Mesendoderm (in vitro differentiated cells): Measurements from ENCODE around the gene LRRC27.

ENCODE experiments used
- DNase-seq: peaks from one replicate; pipeline ENCODE4 v3.0.0; 2013
- H2AK5ac ChIP-seq: 2 replicates; pipeline ENCODE4 v1.6.1; 2013; ENCODE audit warnings: low read length, inconsistent platforms
- H2BK120ac ChIP-seq: 2 replicates; pipeline ENCODE4 v1.6.1; 2013; ENCODE audit warnings: low read depth, mild to moderate bottlenecking, low read length, moderate library complexity, mixed read lengths
- H2BK15ac ChIP-seq: replicated peaks from 2 replicates; pipeline ENCODE4 v1.6.1; 2013; ENCODE audit warnings: low read depth, mild to moderate bottlenecking, moderate library complexity
- H2BK5ac ChIP-seq: 2 replicates; pipeline ENCODE4 v1.6.1; 2013; ENCODE audit warnings: low read length, inconsistent platforms
- H3K18ac ChIP-seq: 2 replicates; pipeline ENCODE4 v1.6.1; 2013; ENCODE audit warnings: mild to moderate bottlenecking, low read length, mixed read lengths
- H3K23ac ChIP-seq: one replicate; pipeline ENCODE4 v1.6.1; 2013; ENCODE audit warnings: low read length
- H3K27ac ChIP-seq: 2 replicates; pipeline ENCODE4 v1.5.1; 2013; ENCODE audit warnings: low read depth, mild to moderate bottlenecking, inconsistent platforms, low read length, moderate library complexity
- H3K27me3 ChIP-seq: 2 replicates; pipeline ENCODE4 v1.6.1; 2013; ENCODE audit warnings: low read length, control low read depth, mild to moderate bottlenecking, inconsistent platforms; ENCODE audit not compliant: insufficient read depth, poor library complexity
- H3K36me3 ChIP-seq: 2 replicates; pipeline ENCODE4 v1.6.1; 2013; ENCODE audit warnings: low read length, inconsistent platforms; ENCODE audit not compliant: control insufficient read depth, insufficient read depth
- H3K4ac ChIP-seq: one replicate; pipeline ENCODE4 v1.6.1; 2013; ENCODE audit warnings: low read depth, mild to moderate bottlenecking, low read length, moderate library complexity
- H3K4me1 ChIP-seq: 2 replicates; pipeline ENCODE4 v1.6.1; 2013; ENCODE audit warnings: low read depth, low read length, inconsistent platforms; ENCODE audit not compliant: control insufficient read depth
- H3K4me2 ChIP-seq: 2 replicates; pipeline ENCODE4 v1.6.1; 2013; ENCODE audit warnings: low read length
- H3K4me3 ChIP-seq: 2 replicates; pipeline ENCODE4 v1.5.1; 2013; ENCODE audit warnings: mild to moderate bottlenecking, low read length
- H3K56ac ChIP-seq: one replicate; pipeline ENCODE4 v1.6.1; 2013; ENCODE audit warnings: low read length
- H3K79me1 ChIP-seq: 2 replicates; pipeline ENCODE4 v1.6.1; 2013; ENCODE audit warnings: low read length, inconsistent platforms
- H3K79me2 ChIP-seq: 2 replicates; pipeline ENCODE4 v1.6.1; 2013; ENCODE audit warnings: mild to moderate bottlenecking, low read length; ENCODE audit not compliant: control insufficient read depth, insufficient read depth
- H3K9ac ChIP-seq: 2 replicates; pipeline ENCODE4 v1.6.1; 2013; ENCODE audit warnings: low read length, inconsistent platforms
- H4K5ac ChIP-seq: one replicate; pipeline ENCODE4 v1.6.1; 2013; ENCODE audit warnings: low read length
- H4K8ac ChIP-seq: one replicate; pipeline ENCODE4 v1.6.1; 2013; ENCODE audit warnings: low read depth, mild to moderate bottlenecking, control low read depth, low read length, moderate library complexity
- WGBS: extraction: QIAGEN DNeasy Blood & Tissue Kit; methylation state at CpG from one replicate; pipeline ENCODE4 v1.1.7; 2013; ENCODE audit warnings: low lambda C conversion rate, missing lambda C conversion rate; ENCODE audit not compliant: insufficient coverage; ENCODE audit errors: extremely low coverage; 5-methylcytosine and 5-hydroxymethylcytosine counted together

The LRRC27 gene

GRCh38 chr10:132354356-132355094 lies 22.5 kb downstream of the LRRC27 start:
- Histone ChIP-seq H3K9ac (no peak overlapping the region), H2AK5ac (no peak overlapping the region), H3K4me1 (no peaks in the 10 kb centered on the region), H2BK15ac (no peak overlapping the region), H3K18ac (no peak overlapping the region), H3K79me1 (no peaks in the 10 kb centered on the region), H3K4me3 (no peak overlapping the region), H3K4me2 (no peak overlapping the region), H2BK120ac (no peak overlapping the region), H2BK5ac (no peak overlapping the region), H3K4ac (no peak overlapping the region), H4K8ac (no peak overlapping the region), H3K23ac (no peak overlapping the region), H3K27ac (no peak overlapping the region), H3K27me3 (no peaks in the 10 kb centered on the region), H4K5ac (no peak overlapping the region), H3K56ac (no peak overlapping the region), H3K79me2 (no peaks in the 10 kb centered on the region), H3K36me3 (no peaks in the 10 kb centered on the region)
- no CpG with 5 or more reads among the region's 32 CpGs for WGBS
- DNase-seq = no peak

- no CpG with 5 or more reads among the region's 17 CpGs for WGBS
- Histone ChIP-seq H3K79me2 (no peaks in the 10 kb centered on the region), H3K4me2 (no peak overlapping the region)
Observed at GRCh38 chr10:132355297-132355696, 23.3 kb downstream of the LRRC27 start.

GRCh38 chr10:132355754-132356153 lies 23.8 kb downstream of the LRRC27 start:
- DNase-seq = no peak
- Histone ChIP-seq H2BK5ac (no peak overlapping the region), H3K9ac (no peak overlapping the region), H3K4me3 (no peak overlapping the region), H4K5ac (no peak overlapping the region), H3K36me3 (no peaks in the 10 kb centered on the region), H3K79me1 (no peaks in the 10 kb centered on the region), H3K4me2 (no peak overlapping the region), H2AK5ac (no peak overlapping the region), H3K18ac (no peak overlapping the region), H2BK120ac (no peak overlapping the region), H3K79me2 (no peaks in the 10 kb centered on the region), H3K27me3 (no peaks in the 10 kb centered on the region), H2BK15ac (no peak overlapping the region), H3K4me1 (no peaks in the 10 kb centered on the region), H3K27ac (no peak overlapping the region), H3K4ac (no peak overlapping the region), H3K56ac (no peak overlapping the region), H3K23ac (no peak overlapping the region), H4K8ac (no peak overlapping the region)
- no CpG with 5 or more reads among the region's 13 CpGs for WGBS

More at GRCh38 chr10:132355297-132355696, 23.3 kb downstream of the LRRC27 start:
- no peak overlapping the region for H3K56ac ChIP-seq
- H3K18ac ChIP-seq = no peak overlapping the region
- no peak overlapping the region for H3K4ac ChIP-seq
- H4K5ac ChIP-seq = no peak overlapping the region
- H3K4me3 ChIP-seq = no peak overlapping the region
- no peak overlapping the region for H2BK120ac ChIP-seq
- no peak for DNase-seq
- no peaks in the 10 kb centered on the region for H3K4me1 ChIP-seq
- no peaks in the 10 kb centered on the region for H3K36me3 ChIP-seq
- H2BK15ac ChIP-seq = no peak overlapping the region
- H4K8ac ChIP-seq = no peak overlapping the region
- no peaks in the 10 kb centered on the region for H3K27me3 ChIP-seq
- no peak overlapping the region for H3K9ac ChIP-seq
- no peaks in the 10 kb centered on the region for H3K79me1 ChIP-seq
- H2BK5ac ChIP-seq = no peak overlapping the region
- H3K27ac ChIP-seq = no peak overlapping the region
- no peak overlapping the region for H3K23ac ChIP-seq
- no peak overlapping the region for H2AK5ac ChIP-seq

GRCh38 chr10:132356621-132357195 lies 24.7 kb downstream of the LRRC27 start:
- Histone ChIP-seq H3K27me3 (no peaks in the 10 kb centered on the region), H4K5ac (no peak overlapping the region), H2BK15ac (no peak overlapping the region), H2BK5ac (no peak overlapping the region), H2AK5ac (no peak overlapping the region), H3K4ac (no peak overlapping the region), H3K4me2 (no peak overlapping the region), H3K18ac (no peak overlapping the region), H3K9ac (no peak overlapping the region), H2BK120ac (no peak overlapping the region), H3K79me2 (no peaks in the 10 kb centered on the region), H3K36me3 (no peaks in the 10 kb centered on the region), H3K27ac (no peak overlapping the region), H4K8ac (no peak overlapping the region), H3K56ac (no peak overlapping the region), H3K4me3 (no peak overlapping the region), H3K4me1 (no peaks in the 10 kb centered on the region), H3K23ac (no peak overlapping the region), H3K79me1 (no peaks in the 10 kb centered on the region)
- no peak for DNase-seq
- no CpG with 5 or more reads among the region's 12 CpGs for WGBS

- H3K4me2 ChIP-seq = no peak overlapping the region
- H2BK15ac ChIP-seq = no peak overlapping the region
- no peak overlapping the region for H2AK5ac ChIP-seq
- H2BK5ac ChIP-seq = no peak overlapping the region
- no peak overlapping the region for H3K18ac ChIP-seq
- H4K5ac ChIP-seq = no peak overlapping the region
- H3K56ac ChIP-seq = no peak overlapping the region
- no peaks in the 10 kb centered on the region for H3K36me3 ChIP-seq
- no peak overlapping the region for H3K4me3 ChIP-seq
- H2BK120ac ChIP-seq = no peak overlapping the region
- H3K4ac ChIP-seq = no peak overlapping the region
- whole genome bisulfite sequencing = no CpG with 5 or more reads among the region's 15 CpGs
- H3K4me1 ChIP-seq = no peaks in the 10 kb centered on the region
- H3K79me2 ChIP-seq = no peaks in the 10 kb centered on the region
- no peak overlapping the region for H3K23ac ChIP-seq
- H3K27me3 ChIP-seq = no peaks in the 10 kb centered on the region
- no peaks in the 10 kb centered on the region for H3K79me1 ChIP-seq
- H4K8ac ChIP-seq = no peak overlapping the region
- no peak overlapping the region for H3K9ac ChIP-seq
- H3K27ac ChIP-seq = no peak overlapping the region
- no peak for DNase-seq
Observed at GRCh38 chr10:132357286-132358058, 25.5 kb downstream of the LRRC27 start.
